RPMI7951 (cell line): ENCODE data around the gene PLEKHG4. TPM values are rescaled to one million over a fixed set of nuclear protein-coding genes. Genes with fewer than 3 reads are reported as not detected.

ENCODE experiments used
- DNase-seq: peaks from one replicate; pipeline ENCODE4 v3.0.0-alpha.2; 2012; ENCODE audit warnings: low read depth
- total RNA-seq: library from RNA; depleted of rRNA; stranded (reverse); fragments of >200 nt; shearing (Covaris generic); gene quantifications from 2 replicates; pipeline ENCODE4 v1.2.3, GENCODE V29; 2014

The PLEKHG4 gene
- total RNA-seq, 1 experiment from 2014 or later, result 4.9 TPM

- peak; percentile 61 for DNase-seq
These were observed 18.8 kb upstream of the PLEKHG4 start for GRCh38 chr16:67260426-67261063.

GRCh38 chr16:67263201-67263600 lies 16.1 kb upstream of the PLEKHG4 start:
- no peak for DNase-seq

GRCh38 chr16:67264277-67264676 lies 15.1 kb upstream of the PLEKHG4 start:
- no peak for DNase-seq

GRCh38 chr16:67264866-67265265 lies 14.5 kb upstream of the PLEKHG4 start:
- DNase-seq, result no peak

- DNase-seq, result no peak
These were observed 13.5 kb upstream of the PLEKHG4 start for GRCh38 chr16:67265834-67266233.

GRCh38 chr16:67268136-67268579 lies 11.2 kb upstream of the PLEKHG4 start:
- DNase-seq, result peak; percentile 96

GRCh38 chr16:67269766-67270165 lies 9.6 kb upstream of the PLEKHG4 start:
- no peak for DNase-seq

- DNase-seq, result no peak
These were observed 8.4 kb upstream of the PLEKHG4 start for GRCh38 chr16:67270931-67271338.

GRCh38 chr16:67271446-67271845 lies 7.9 kb upstream of the PLEKHG4 start:
- DNase-seq, result no peak

- DNase-seq, result no peak
These were observed 4.0 kb upstream of the PLEKHG4 start for GRCh38 chr16:67275321-67275720.

- DNase-seq, result peak; percentile 99
These were observed 1.9 kb upstream of the PLEKHG4 start for GRCh38 chr16:67277294-67277998.

- DNase-seq, result peak; percentile 87
These were observed 1.1 kb upstream of the PLEKHG4 start for GRCh38 chr16:67277999-67278772.

GRCh38 chr16:67278773-67279295 lies 498 bp upstream of the PLEKHG4 start:
- no peak for DNase-seq

GRCh38 chr16:67280090-67281015 lies 1.0 kb downstream of the PLEKHG4 start:
- no peak for DNase-seq

- no peak for DNase-seq
These were observed 2.5 kb downstream of the PLEKHG4 start for GRCh38 chr16:67281536-67282446.

GRCh38 chr16:67282447-67282805 lies 3.1 kb downstream of the PLEKHG4 start:
- no peak for DNase-seq

GRCh38 chr16:67283039-67283825 lies 3.9 kb downstream of the PLEKHG4 start:
- peak; percentile 22 for DNase-seq

GRCh38 chr16:67283826-67284555 lies 4.7 kb downstream of the PLEKHG4 start:
- no peak for DNase-seq
